ENCODE measurements around the gene CHST11.

The CHST11 gene

DNA sequence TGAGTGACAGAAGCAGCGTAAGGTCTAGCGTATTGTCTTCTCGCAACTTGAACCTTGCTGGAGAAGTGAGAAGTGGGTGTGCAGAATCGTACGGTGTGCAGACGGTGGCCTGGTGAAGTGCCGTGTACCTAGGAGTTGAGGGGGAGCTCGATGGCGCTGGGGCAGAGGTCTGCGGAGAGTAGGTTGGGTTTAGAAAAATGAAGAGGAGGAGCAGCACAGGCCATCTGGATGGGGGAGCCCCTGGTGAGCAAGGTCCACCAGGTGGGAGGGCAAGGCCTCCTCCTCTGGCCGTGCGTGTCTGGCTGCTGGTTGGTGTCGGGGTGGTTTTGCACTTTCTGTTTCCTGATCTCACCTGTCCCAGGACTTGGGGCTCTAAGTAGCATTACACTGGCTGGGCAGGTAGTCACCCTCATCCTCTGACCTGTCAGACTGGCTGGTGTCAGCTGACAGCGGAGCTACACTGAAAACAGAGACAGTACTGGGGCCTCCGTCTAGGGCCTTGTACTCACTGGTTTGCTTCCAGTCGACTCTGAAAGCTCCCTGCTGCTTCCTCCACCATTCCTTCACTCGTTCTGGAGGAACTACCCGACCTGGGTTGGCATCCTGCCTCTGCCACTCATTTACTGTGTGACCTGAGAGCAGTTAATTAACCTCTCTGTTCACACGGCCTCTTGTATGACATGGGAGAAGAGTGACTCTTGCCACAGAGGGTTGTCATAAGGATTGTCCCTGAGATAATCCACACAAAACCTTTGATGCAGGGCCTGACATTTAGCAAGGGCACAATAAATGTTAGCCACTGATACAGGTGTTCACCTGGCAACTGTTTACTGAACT lies 273.1 kb downstream of the CHST11 start:
- H4K20me1 ChIP-seq (ENCODE audit: low read depth, low read length): no peaks in the 10 kb centered on the region
- H2AFZ ChIP-seq (ENCODE audit: low read depth, low read length, severe bottlenecking): no peak overlapping the region
- H3K9ac ChIP-seq (ENCODE audit: low read length): no peak overlapping the region
- no peak overlapping the region for H3K4me2 ChIP-seq (ENCODE audit: low read depth, low read length, poor library complexity, severe bottlenecking)
- H3K27me3 ChIP-seq (ENCODE audit: low read length): no peaks in the 10 kb centered on the region
- H3K9me3 ChIP-seq (ENCODE audit: insufficient read depth, low read length): no peaks in the 10 kb centered on the region
- H3F3A ChIP-seq (ENCODE audit: insufficient read depth): no peaks in the 10 kb centered on the region
- no peak overlapping the region for H3K27ac ChIP-seq (ENCODE audit: low read depth, low read length)
- TF ChIP-seq, protein P1, sequence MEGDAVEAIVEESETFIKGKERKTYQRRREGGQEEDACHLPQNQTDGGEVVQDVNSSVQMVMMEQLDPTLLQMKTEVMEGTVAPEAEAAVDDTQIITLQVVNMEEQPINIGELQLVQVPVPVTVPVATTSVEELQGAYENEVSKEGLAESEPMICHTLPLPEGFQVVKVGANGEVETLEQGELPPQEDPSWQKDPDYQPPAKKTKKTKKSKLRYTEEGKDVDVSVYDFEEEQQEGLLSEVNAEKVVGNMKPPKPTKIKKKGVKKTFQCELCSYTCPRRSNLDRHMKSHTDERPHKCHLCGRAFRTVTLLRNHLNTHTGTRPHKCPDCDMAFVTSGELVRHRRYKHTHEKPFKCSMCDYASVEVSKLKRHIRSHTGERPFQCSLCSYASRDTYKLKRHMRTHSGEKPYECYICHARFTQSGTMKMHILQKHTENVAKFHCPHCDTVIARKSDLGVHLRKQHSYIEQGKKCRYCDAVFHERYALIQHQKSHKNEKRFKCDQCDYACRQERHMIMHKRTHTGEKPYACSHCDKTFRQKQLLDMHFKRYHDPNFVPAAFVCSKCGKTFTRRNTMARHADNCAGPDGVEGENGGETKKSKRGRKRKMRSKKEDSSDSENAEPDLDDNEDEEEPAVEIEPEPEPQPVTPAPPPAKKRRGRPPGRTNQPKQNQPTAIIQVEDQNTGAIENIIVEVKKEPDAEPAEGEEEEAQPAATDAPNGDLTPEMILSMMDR (IDR thresholded peaks at IDR 0.05; ENCODE audit: insufficient read depth, low read length, poor library complexity, severe bottlenecking): no peak
- no peak for TF ChIP-seq EZH2phosphoT487 (conservative IDR thresholded peaks at IDR 0.05; ENCODE audit: low read length)
- H3K4me3 ChIP-seq (ENCODE audit: insufficient read depth, low read length, poor library complexity, severe bottlenecking): no peak overlapping the region
- H3K79me2 ChIP-seq (ENCODE audit: insufficient read depth, low read length): no peaks in the 10 kb centered on the region
- no peaks in the 10 kb centered on the region for H3K36me3 ChIP-seq (ENCODE audit: low read length)
- no peaks in the 10 kb centered on the region for H3K9me2 ChIP-seq (replicated peaks; ENCODE audit: insufficient read depth, low read length)

DNA sequence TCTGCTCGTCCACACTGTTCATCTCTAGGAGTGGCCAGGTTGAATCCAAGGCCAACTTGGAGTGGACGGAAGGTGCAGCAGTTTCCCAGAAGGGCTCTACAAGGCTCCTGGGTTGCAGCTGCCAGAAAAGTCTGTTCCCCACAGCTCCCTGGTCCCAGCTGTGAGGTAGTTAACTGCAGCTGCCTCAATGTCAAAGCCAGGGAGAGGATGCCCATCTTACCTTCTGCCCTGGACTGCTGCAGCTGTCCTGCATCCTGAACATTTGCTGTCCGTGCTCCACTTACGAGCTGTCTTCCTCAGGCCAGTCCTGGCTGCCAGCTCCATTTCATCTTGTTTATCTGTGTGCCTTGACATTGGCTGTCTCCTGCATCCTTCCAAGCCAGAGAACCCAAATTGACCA lies 274.0 kb downstream of the CHST11 start:
- Histone ChIP-seq H3F3A (ENCODE audit: insufficient read depth) (no peaks in the 10 kb centered on the region), H3K4me2 (ENCODE audit: low read depth, low read length, poor library complexity, severe bottlenecking) (no peak overlapping the region), H4K20me1 (ENCODE audit: low read depth, low read length) (no peaks in the 10 kb centered on the region), H3K36me3 (ENCODE audit: low read length) (no peaks in the 10 kb centered on the region), H3K9me3 (ENCODE audit: insufficient read depth, low read length) (no peaks in the 10 kb centered on the region), H3K4me3 (ENCODE audit: insufficient read depth, low read length, poor library complexity, severe bottlenecking) (no peak overlapping the region), H3K79me2 (ENCODE audit: insufficient read depth, low read length) (no peaks in the 10 kb centered on the region), H2AFZ (ENCODE audit: low read depth, low read length, severe bottlenecking) (no peak overlapping the region), H3K9me2 (replicated peaks; ENCODE audit: insufficient read depth, low read length) (no peaks in the 10 kb centered on the region), H3K9ac (ENCODE audit: low read length) (no peak overlapping the region), H3K27ac (ENCODE audit: low read depth, low read length) (no peak overlapping the region), H3K27me3 (ENCODE audit: low read length) (no peaks in the 10 kb centered on the region)
- TF ChIP-seq, protein P1 (IDR thresholded peaks at IDR 0.05; ENCODE audit: insufficient read depth, low read length, poor library complexity, severe bottlenecking): no peak
- no peak for TF ChIP-seq EZH2phosphoT487 (conservative IDR thresholded peaks at IDR 0.05; ENCODE audit: low read length)

DNA sequence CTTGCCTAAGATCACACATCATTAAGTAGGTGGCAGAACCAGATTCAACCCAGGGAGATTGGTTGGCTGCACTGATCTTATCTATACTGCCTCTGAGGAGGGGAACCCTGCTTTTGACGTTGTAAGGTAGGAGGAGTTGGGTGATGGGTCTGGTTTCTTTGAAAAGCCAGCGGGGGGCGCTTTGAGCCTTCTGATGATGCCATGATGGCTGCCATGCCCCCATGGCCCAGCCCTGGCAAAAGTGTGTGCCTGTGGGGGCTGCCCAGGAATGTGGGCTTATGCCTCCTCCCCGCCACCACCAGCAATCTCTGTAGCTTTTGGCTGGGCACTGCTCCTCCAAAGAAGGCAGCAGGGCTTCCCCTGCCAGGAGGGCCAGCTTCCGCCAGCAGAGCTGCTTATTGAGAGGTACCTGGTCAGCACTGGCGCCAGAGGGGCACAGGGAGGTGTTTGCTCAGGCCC lies 277.0 kb downstream of the CHST11 start:
- no peak overlapping the region for H3K9ac ChIP-seq (ENCODE audit: low read length)
- H3K79me2 ChIP-seq (ENCODE audit: insufficient read depth, low read length): no peaks in the 10 kb centered on the region
- H3K27me3 ChIP-seq (ENCODE audit: low read length): no peaks in the 10 kb centered on the region
- H2AFZ ChIP-seq (ENCODE audit: low read depth, low read length, severe bottlenecking): no peak overlapping the region
- no peaks in the 10 kb centered on the region for H3K9me2 ChIP-seq (replicated peaks; ENCODE audit: insufficient read depth, low read length)
- H3F3A ChIP-seq (ENCODE audit: insufficient read depth): no peaks in the 10 kb centered on the region
- H3K4me2 ChIP-seq (ENCODE audit: low read depth, low read length, poor library complexity, severe bottlenecking): no peak overlapping the region
- no peaks in the 10 kb centered on the region for H4K20me1 ChIP-seq (ENCODE audit: low read depth, low read length)
- no peak for TF ChIP-seq EZH2phosphoT487 (conservative IDR thresholded peaks at IDR 0.05; ENCODE audit: low read length)
- TF ChIP-seq, protein P1 (IDR thresholded peaks at IDR 0.05; ENCODE audit: insufficient read depth, low read length, poor library complexity, severe bottlenecking): no peak
- H3K4me3 ChIP-seq (ENCODE audit: insufficient read depth, low read length, poor library complexity, severe bottlenecking): no peak overlapping the region
- no peaks in the 10 kb centered on the region for H3K9me3 ChIP-seq (ENCODE audit: insufficient read depth, low read length)
- no peaks in the 10 kb centered on the region for H3K36me3 ChIP-seq (ENCODE audit: low read length)
- no peak overlapping the region for H3K27ac ChIP-seq (ENCODE audit: low read depth, low read length)
